Activated CD4-positive, alpha-beta T cell treated with anti-CD3 and anti-CD28 coated beads, Interleukin-2, amount 50 U/mL, for 16 hours (primary cell): ENCODE measurements around the gene SOX11.

Source experiments
- DNase-seq: peaks from one replicate; pipeline ENCODE4 v3.0.0-alpha.2; 2020

SOX11 gene

GRCh38 chr2:5725794-5726463 is 33.7 kb downstream of the SOX11 start:
- no peak for DNase-seq

- DNase-seq: no peak
These were observed 35.1 kb downstream of the SOX11 start for GRCh38 chr2:5727235-5727634.

DNA sequence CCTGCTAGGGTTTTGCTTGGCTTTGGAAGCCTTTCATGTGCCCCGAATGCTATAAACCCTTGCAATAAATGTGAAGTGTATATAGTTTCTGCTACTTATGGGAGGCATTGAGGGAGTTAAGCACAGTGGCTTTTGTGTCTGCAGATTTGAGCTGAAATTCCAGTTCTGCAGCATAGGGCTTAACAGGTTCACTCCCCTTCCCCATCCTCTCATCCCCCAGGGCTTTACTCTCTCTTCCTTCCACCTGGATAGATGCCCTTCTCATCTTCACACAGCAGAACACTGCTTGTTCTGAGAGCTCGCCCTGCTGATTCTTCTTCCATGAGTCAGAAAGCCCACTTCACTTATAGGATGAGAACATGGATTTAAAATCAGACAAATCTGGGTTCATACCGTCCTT is 37.2 kb downstream of the SOX11 start:
- no peak for DNase-seq

- no peak for DNase-seq
These were observed 38.2 kb downstream of the SOX11 start for GRCh38 chr2:5730386-5730785.

DNA sequence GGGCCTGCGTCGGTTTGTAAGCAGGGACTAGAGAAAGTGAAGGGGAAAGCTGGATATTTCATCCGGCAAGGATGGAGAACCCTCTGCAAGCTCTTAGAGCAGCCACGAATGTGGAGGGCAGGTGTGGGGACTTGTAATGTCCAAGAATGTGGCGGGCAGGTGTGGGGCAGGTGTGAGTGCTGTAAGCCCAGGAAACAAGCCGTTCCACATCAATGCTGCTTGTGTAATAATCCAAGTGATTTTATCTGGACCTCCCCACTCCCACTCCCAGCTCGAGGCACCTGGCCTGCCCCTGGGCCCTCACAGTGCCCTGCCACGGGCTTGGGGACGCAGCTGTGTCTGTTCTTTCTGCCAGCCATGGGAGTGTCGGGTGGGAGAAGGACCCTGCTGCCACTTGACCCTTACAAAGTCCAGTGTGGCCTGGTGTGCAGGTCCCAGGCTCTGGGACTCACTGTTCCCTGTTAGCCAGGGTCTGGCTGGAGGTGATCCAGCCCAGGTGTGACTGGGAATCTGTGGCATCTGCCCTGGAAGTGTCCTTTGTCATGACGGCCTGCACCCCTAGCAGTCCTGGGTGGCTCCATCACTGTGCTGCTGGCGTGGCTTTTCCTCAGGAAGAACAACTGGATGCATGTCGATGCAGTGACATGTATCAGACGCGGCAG is 42.8 kb downstream of the SOX11 start:
- DNase-seq: no peak

DNA sequence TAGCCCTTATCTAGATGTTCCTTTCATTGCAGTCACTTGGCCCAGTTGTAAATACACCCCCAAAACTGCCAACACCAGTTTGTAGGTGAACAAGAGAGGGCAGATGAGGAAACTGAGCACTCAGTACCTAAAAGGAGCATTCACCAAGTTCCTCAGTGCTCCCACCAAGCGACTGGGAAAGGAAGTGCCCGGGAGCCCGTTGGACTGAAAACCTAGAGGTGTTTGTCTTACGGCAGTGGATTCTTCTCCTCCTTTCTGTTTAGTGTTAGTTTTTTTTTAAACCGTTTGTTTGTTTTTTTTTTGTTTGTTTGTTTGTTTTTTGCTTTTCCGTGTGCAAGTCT is 43.3 kb downstream of the SOX11 start:
- DNase-seq: no peak

- no peak for DNase-seq
These were observed 43.9 kb downstream of the SOX11 start for GRCh38 chr2:5736050-5736449.

- DNase-seq: no peak
These were observed 44.7 kb downstream of the SOX11 start for GRCh38 chr2:5736886-5737285.

DNA sequence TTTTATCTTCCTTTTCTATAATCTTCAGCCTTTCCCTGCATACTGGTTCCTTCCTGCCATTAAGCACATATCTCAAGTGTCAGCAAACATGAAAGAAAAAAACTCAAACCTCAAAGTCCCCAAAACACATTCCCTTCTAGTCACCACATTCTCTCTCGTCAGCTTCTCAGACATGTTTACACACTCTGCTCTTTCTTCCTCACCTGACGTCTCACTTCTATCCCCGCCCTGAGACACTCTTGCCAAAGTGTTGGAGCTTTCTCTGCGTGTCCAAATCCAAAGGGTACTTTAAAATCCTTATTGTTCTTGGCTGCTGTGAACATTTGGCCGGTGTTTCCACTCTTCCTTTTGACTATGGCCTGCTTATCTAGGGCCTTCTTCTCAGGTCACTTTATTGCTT is 47.9 kb downstream of the SOX11 start:
- no peak for DNase-seq

GRCh38 chr2:5740817-5741216 is 48.6 kb downstream of the SOX11 start:
- DNase-seq: no peak

DNA sequence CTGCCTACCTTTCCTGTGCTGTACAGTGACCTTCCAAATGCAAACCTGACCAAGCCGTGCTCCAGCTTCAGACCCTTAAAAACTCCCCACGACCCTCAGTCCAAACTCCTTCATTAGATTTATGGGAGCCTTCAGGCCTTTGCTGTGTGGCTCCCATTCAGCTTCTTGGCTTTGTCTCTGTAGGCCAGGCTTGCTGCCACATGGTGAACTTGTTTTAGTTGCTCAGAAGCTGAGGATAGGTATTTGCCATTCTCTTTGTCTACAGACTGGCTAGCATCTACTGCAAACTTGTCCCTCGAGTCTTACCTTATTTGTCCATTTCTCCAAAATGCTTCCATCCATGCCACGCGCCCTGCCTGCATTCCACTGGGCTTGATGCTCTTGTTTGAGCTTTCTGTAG is 49.1 kb downstream of the SOX11 start:
- no peak for DNase-seq

DNA sequence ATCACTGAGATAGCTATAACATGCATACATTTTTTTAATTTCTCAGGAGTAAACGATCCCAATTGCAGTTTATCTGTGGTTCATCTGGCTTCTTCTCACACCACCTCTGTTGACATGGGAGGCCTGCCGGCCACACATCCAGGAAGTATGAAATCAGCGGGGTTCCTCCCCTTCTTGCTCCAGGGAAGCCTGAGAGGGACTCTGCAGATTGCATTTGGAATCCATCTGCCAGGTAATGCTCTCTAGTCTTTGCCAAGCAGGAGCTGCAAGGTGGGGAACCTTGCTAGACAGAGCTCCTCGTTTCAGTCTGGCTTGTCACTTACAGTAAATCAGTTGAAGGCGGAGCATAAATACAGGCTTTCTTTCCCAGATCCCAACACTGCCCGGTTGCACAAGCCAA is 49.9 kb downstream of the SOX11 start:
- no peak for DNase-seq

GRCh38 chr2:5748391-5748790 is 56.2 kb downstream of the SOX11 start:
- DNase-seq: no peak

DNA sequence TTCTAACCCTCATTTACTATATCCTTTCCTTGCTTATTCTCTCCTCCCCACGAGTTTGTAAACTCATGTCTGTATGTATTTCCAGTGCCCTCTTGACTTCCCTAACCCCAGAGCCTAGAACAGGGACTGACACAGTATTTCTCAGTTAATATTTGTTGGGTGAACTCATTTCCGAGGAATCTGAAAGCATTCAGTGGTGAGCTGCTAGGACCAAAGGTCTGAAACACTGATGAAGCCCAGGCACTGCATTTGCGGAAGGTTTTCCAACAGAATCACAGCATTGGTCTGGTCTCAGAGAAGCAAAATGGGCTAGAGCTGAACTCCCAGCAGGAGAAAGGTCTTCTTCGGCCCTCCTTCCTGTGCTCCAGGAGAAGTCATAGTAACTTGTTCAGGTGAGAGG is 56.8 kb downstream of the SOX11 start:
- no peak for DNase-seq

GRCh38 chr2:5749347-5749746 is 57.2 kb downstream of the SOX11 start:
- DNase-seq: no peak
